IMR-90 (cell line): ENCODE measurements around the gene CD2AP. TPM values are rescaled to one million over a fixed set of nuclear protein-coding genes. Genes with fewer than 3 reads are reported as not detected.
A peak's percentile ranks its signal among the peaks of the same experiment; 100 is the strongest.

Experiments used
- ATAC-seq: fragments of 200-7000 bp; cut with Tn5 transposase; 2 replicates; pipeline ENCODE4 v1.9.1; 2020; ENCODE audit warnings: low read depth, mild to moderate bottlenecking, moderate library complexity
- BruUV-seq: library from RNA; stranded (reverse); fragments of 400-500 nt; replicated peaks from 2 replicates; lab custom pipeline; 2021; lab: Mats Ljungman, UMichigan
- CTCF ChIA-PET: fragments of 300-600 bp; formaldehyde crosslinking; extraction: SDS; loops from one replicate; lab custom pipeline; 2021; ENCODE audit warnings: antibody characterized with exemption; lab: Yijun Ruan, JAX
- POLR2A ChIA-PET: fragments of 300-600 bp; sonication (Branson Sonifier 250); formaldehyde crosslinking; loops from one replicate; lab custom pipeline; 2022; ENCODE audit warnings: antibody characterized with exemption; ENCODE audit not compliant: unreplicated experiment; lab: Charles Lee
- DNase-seq: peaks from one replicate; pipeline ENCODE4 v3.0.0; 2013
- H2AFZ ChIP-seq: replicated peaks from 2 replicates; pipeline ENCODE3; 2013; ENCODE audit warnings: low read length, mild to moderate bottlenecking; ENCODE audit not compliant: poor library complexity
- H2AK5ac ChIP-seq: 2 replicates; pipeline ENCODE4 v1.6.1; 2013; ENCODE audit warnings: low read depth, low read length, inconsistent platforms
- H2AK9ac ChIP-seq: replicated peaks from 2 replicates; pipeline ENCODE3; 2013; ENCODE audit warnings: mild to moderate bottlenecking, low read depth, low read length, moderate library complexity; ENCODE audit not compliant: poor library complexity
- H2BK120ac ChIP-seq: 2 replicates; pipeline ENCODE4 v1.6.1; 2013; ENCODE audit warnings: low read depth, low read length, inconsistent platforms
- H2BK15ac ChIP-seq: 3 replicates; pipeline ENCODE4 v1.6.1; 2013; ENCODE audit warnings: low read depth, low read length, inconsistent platforms
- H2BK20ac ChIP-seq: 2 replicates; pipeline ENCODE4 v1.6.1; 2013; ENCODE audit warnings: low read depth, mild to moderate bottlenecking, inconsistent platforms, low read length, moderate library complexity
- H2BK5ac ChIP-seq: 2 replicates; pipeline ENCODE4 v1.6.1; 2013; ENCODE audit warnings: mild to moderate bottlenecking, low read depth, low read length, inconsistent platforms; ENCODE audit not compliant: poor library complexity, severe bottlenecking
- H3K14ac ChIP-seq: replicated peaks from 2 replicates; pipeline ENCODE4 v1.6.1; 2013; ENCODE audit warnings: low read depth, low read length, inconsistent platforms
- H3K18ac ChIP-seq: 2 replicates; pipeline ENCODE4 v1.6.1; 2013; ENCODE audit warnings: low read depth, low read length, control low read depth
- H3K23ac ChIP-seq: 2 replicates; pipeline ENCODE4 v1.6.1; 2013; ENCODE audit warnings: low read depth, low read length, inconsistent platforms
- H3K27ac ChIP-seq: 2 replicates; pipeline ENCODE4 v1.5.1; 2013; ENCODE audit warnings: mild to moderate bottlenecking, control low read depth, low read length; ENCODE audit not compliant: insufficient read depth
- H3K27me3 ChIP-seq: 2 replicates; pipeline ENCODE4 v1.6.1; 2013; ENCODE audit warnings: low read length; ENCODE audit not compliant: control insufficient read depth, insufficient read depth
- H3K36me3 ChIP-seq: 2 replicates; pipeline ENCODE4 v1.6.1; 2013; ENCODE audit warnings: low read length, mixed read lengths; ENCODE audit not compliant: control insufficient read depth, insufficient read depth
- H3K4ac ChIP-seq: 2 replicates; pipeline ENCODE4 v1.6.1; 2013; ENCODE audit warnings: low read depth, low read length, inconsistent platforms
- H3K4me1 ChIP-seq: 2 replicates; pipeline ENCODE4 v1.6.1; 2013; ENCODE audit warnings: low read length, mixed read lengths; ENCODE audit not compliant: control insufficient read depth, insufficient read depth
- H3K4me2 ChIP-seq: 2 replicates; pipeline ENCODE4 v1.6.1; 2013; ENCODE audit warnings: low read depth, mild to moderate bottlenecking, control low read depth, low read length, moderate library complexity
- H3K4me3 ChIP-seq: 2 replicates; pipeline ENCODE4 v1.5.1; 2013; ENCODE audit warnings: low read depth, mild to moderate bottlenecking, control low read depth, low read length, moderate library complexity; ENCODE audit not compliant: insufficient read depth
- H3K56ac ChIP-seq: 2 replicates; pipeline ENCODE4 v1.6.1; 2013; ENCODE audit warnings: low read length, inconsistent platforms; ENCODE audit not compliant: insufficient read depth; ENCODE audit errors: extremely low read depth
- H3K79me1 ChIP-seq, 2 experiments: 2 replicates each; pipeline ENCODE4 v1.6.1; 2013; ENCODE audit warnings: low read length in 2 of 2, inconsistent platforms in 1 of 2, low read depth in 1 of 2
- H3K9ac ChIP-seq: 2 replicates; pipeline ENCODE4 v1.6.1; 2013; ENCODE audit warnings: low read depth, low read length, control low read depth
- H3K9me1 ChIP-seq: 2 replicates; pipeline ENCODE4 v1.6.1; 2013; ENCODE audit warnings: low read length, inconsistent platforms; ENCODE audit not compliant: insufficient read depth
- H3K9me3 ChIP-seq: 2 replicates; pipeline ENCODE4 v1.6.1; 2013; ENCODE audit warnings: low read length; ENCODE audit not compliant: control insufficient read depth, insufficient read depth
- H4K20me1 ChIP-seq: 2 replicates; pipeline ENCODE4 v1.6.1; 2013; ENCODE audit warnings: low read length, inconsistent platforms; ENCODE audit not compliant: insufficient read depth
- H4K5ac ChIP-seq: 2 replicates; pipeline ENCODE4 v1.6.1; 2013; ENCODE audit warnings: mild to moderate bottlenecking, low read depth, low read length, control low read depth
- H4K8ac ChIP-seq, 2 experiments: 2 replicates each; pipeline ENCODE4 v1.6.1; 2013; ENCODE audit warnings: low read depth in 2 of 2, low read length in 2 of 2, control low read depth in 1 of 2, inconsistent platforms in 1 of 2
- H4K91ac ChIP-seq: 2 replicates; pipeline ENCODE4 v1.6.1; 2013; ENCODE audit warnings: low read depth, low read length, inconsistent platforms; ENCODE audit not compliant: insufficient read depth
- BHLHE40 ChIP-seq: fragments of 150-350 bp; IDR thresholded peaks from 2 replicates; pipeline ENCODE4 v1.6.1; 2016; ENCODE audit warnings: mild to moderate bottlenecking, low read depth, low read length
- CEBPB ChIP-seq: IDR thresholded peaks from 2 replicates; pipeline ENCODE4 v1.6.1; 2012; ENCODE audit warnings: low read depth, low read length, improper control_type of control experiment
- CHD1 ChIP-seq: IDR thresholded peaks from 2 replicates; pipeline ENCODE4 v1.6.1; 2012; ENCODE audit warnings: low read depth, low read length, improper control_type of control experiment
- CTCF ChIP-seq: conservative IDR thresholded peaks from 2 replicates; pipeline ENCODE4 v1.5.1; 2012; ENCODE audit warnings: mild to moderate bottlenecking, low read depth, low read length, improper control_type of control experiment
- ELK1 ChIP-seq: fragments of 150-350 bp; IDR thresholded peaks from 2 replicates; pipeline ENCODE4 v1.6.1; 2016; ENCODE audit warnings: low read depth, mild to moderate bottlenecking, low read length, moderate library complexity, borderline replicate concordance
- MAFK ChIP-seq: IDR thresholded peaks from 2 replicates; pipeline ENCODE4 v1.6.1; 2012; ENCODE audit warnings: low read depth, low read length, improper control_type of control experiment
- MAZ ChIP-seq: IDR thresholded peaks from 2 replicates; pipeline ENCODE4 v1.6.1; 2012; ENCODE audit warnings: low read depth, mild to moderate bottlenecking, low read length, improper control_type of control experiment, moderate library complexity, borderline replicate concordance
- MXI1 ChIP-seq: IDR thresholded peaks from 2 replicates; pipeline ENCODE4 v1.6.1; 2012; ENCODE audit warnings: low read depth, mild to moderate bottlenecking, low read length, moderate library complexity, borderline replicate concordance
- NFE2L2 ChIP-seq: fragments of 150-350 bp; IDR thresholded peaks from 2 replicates; pipeline ENCODE4 v1.6.1; 2016; ENCODE audit warnings: low read depth, mild to moderate bottlenecking, low read length
- POLR2A ChIP-seq: IDR thresholded peaks from 2 replicates; pipeline ENCODE4 v1.6.1; 2012; ENCODE audit warnings: mild to moderate bottlenecking, low read depth, low read length
- RAD21 ChIP-seq: IDR thresholded peaks from 2 replicates; pipeline ENCODE4 v1.6.1; 2012; ENCODE audit warnings: low read length, improper control_type of control experiment
- RCOR1 ChIP-seq: IDR thresholded peaks from 2 replicates; pipeline ENCODE4 v1.6.1; 2012; ENCODE audit warnings: mild to moderate bottlenecking, low read length, improper control_type of control experiment; ENCODE audit not compliant: insufficient replicate concordance
- RFX5 ChIP-seq: IDR thresholded peaks from 2 replicates; pipeline ENCODE4 v1.8.0; 2012; ENCODE audit warnings: low read depth, mild to moderate bottlenecking, low read length, moderate library complexity
- SMC3 ChIP-seq: fragments of 150-350 bp; IDR thresholded peaks from 2 replicates; pipeline ENCODE4 v1.6.1; 2016; ENCODE audit warnings: low read depth, mild to moderate bottlenecking, antibody characterized with exemption, low read length, moderate library complexity
- USF2 ChIP-seq: fragments of 150-350 bp; IDR thresholded peaks from 2 replicates; pipeline ENCODE4 v1.6.1; 2017; ENCODE audit warnings: mild to moderate bottlenecking, antibody characterized with exemption, low read length, low read depth
- WGBS, 2 experiments: methylation state at CpG; one replicate each; pipeline versions ENCODE4 v1.1.5 to v1.1.7; 2013; ENCODE audit warnings: missing lambda C conversion rate in 2 of 2; ENCODE audit not compliant: insufficient read length in 1 of 2; ENCODE audit errors: extremely low coverage in 2 of 2; 5-methylcytosine and 5-hydroxymethylcytosine counted together
- dilution Hi-C: fragments of 300-500 bp; cut with HindIII; formaldehyde crosslinking; loops from one replicate; pipeline ENCODE4 v1.14.3; 2018; ENCODE audit warnings: low sequenced_read_pairs; ENCODE audit not compliant: unreplicated experiment
- in situ Hi-C: fragments of 300-500 bp; cut with MboI; formaldehyde crosslinking; loops from 3 replicates; pipeline ENCODE4 v1.14.3; 2019; ENCODE audit warnings: low sequenced_read_pairs, inconsistent platforms, mixed read lengths
- intact Hi-C: fragments of 100-400 bp; cut with micrococcal nuclease; formaldehyde crosslinking; loops from 2 replicates; pipeline ENCODE4 v1.10.0; 2022
- polyA plus RNA-seq, 3 experiments: library from polyadenylated mRNA; depleted of rRNA; stranded (reverse); fragments of >200 nt; gene quantifications; 2 replicates each; pipeline ENCODE4 v1.2.3, GENCODE V29; 2012; ENCODE audit warnings: low replicate concordance in 1 of 3
- total RNA-seq: library from RNA; depleted of rRNA; stranded (reverse); fragments of >200 nt; gene quantifications from 2 replicates; pipeline ENCODE4 v1.2.3, GENCODE V29; 2012

CD2AP gene
- total and polyA plus RNA-seq, 2 of the 4 experiments (the other 2 are of a cell fraction) = 5.3 to 7.5 TPM

GRCh38 chr6:47650553-47651432 lies 173.2 kb downstream of the CD2AP start:
- peak overlapping the region; percentile 67; the same call in 1 of the 2 replicates for H3K4me2 ChIP-seq
- intact Hi-C loops = no loop called here
- H2BK20ac ChIP-seq = no peak overlapping the region
- no peaks in the 10 kb centered on the region for H3K79me1 ChIP-seq
- no peak overlapping the region for H4K8ac ChIP-seq
- no peak overlapping the region for H3K4ac ChIP-seq
- DNase-seq (no peak), ATAC-seq (no peak)
- no peak overlapping the region for H2AK9ac ChIP-seq
- no peak overlapping the region for H2AK5ac ChIP-seq
- BruUV-seq = no TSS peak
- no peak overlapping the region for H3K14ac ChIP-seq
- H3K18ac ChIP-seq = no peak overlapping the region
- H3K56ac ChIP-seq = no peak overlapping the region
- ChIA-PET POLR2A (no interaction called here), CTCF (no interaction called here)
- H3K36me3 ChIP-seq = no peaks in the 10 kb centered on the region
- H4K20me1 ChIP-seq = no peaks in the 10 kb centered on the region
- no peaks in the 10 kb centered on the region for H3K27me3 ChIP-seq
- no peaks in the 10 kb centered on the region for H3K9me3 ChIP-seq
- in situ Hi-C loops = no loop called here
- no peak overlapping the region for H2BK5ac ChIP-seq
- no peak overlapping the region for H2BK15ac ChIP-seq
- peak overlapping the region; percentile 43; the same call in 1 of the 2 replicates for H2BK120ac ChIP-seq
- dilution Hi-C loops = no loop called here
- no peak overlapping the region for H3K23ac ChIP-seq
- H3K9ac ChIP-seq = no peak overlapping the region
- H4K91ac ChIP-seq = no peak overlapping the region
- no peaks in the 10 kb centered on the region for H3K9me1 ChIP-seq
- no peak overlapping the region for H3K27ac ChIP-seq
- no peak overlapping the region for H4K5ac ChIP-seq
- no CpG with 5 or more reads among the region's 3 CpGs for WGBS, 2 experiments
- no peak overlapping the region for H2AFZ ChIP-seq
- no peak overlapping the region for H3K4me3 ChIP-seq
- no peaks in the 10 kb centered on the region for H3K4me1 ChIP-seq
- TF ChIP-seq SMC3 = no peak
- TF ChIP-seq NFE2L2 = no peak
- TF ChIP-seq POLR2A = no peak
- TF ChIP-seq RFX5 = no peak
- no peak for TF ChIP-seq CHD1
- TF ChIP-seq MAFK = no peak
- TF ChIP-seq MXI1 = no peak
- no peak for TF ChIP-seq ELK1
- TF ChIP-seq RAD21 = no peak
- no peak for TF ChIP-seq MAZ
- no peak for TF ChIP-seq USF2
- no peak for TF ChIP-seq RCOR1
- no peak for TF ChIP-seq BHLHE40
- no peak for TF ChIP-seq CTCF
- no peak for TF ChIP-seq CEBPB
